Endodermal cell (in vitro differentiated cells): ENCODE data around the gene KCNQ1. TPM values are rescaled to one million over a fixed set of nuclear protein-coding genes. Genes with fewer than 3 reads are reported as not detected.

Source experiments
- DNase-seq: peaks from one replicate; pipeline ENCODE4 v3.0.0-alpha.2; 2017
- H3K27ac ChIP-seq: 2 replicates; pipeline ENCODE4 v1.5.1; 2013; ENCODE audit warnings: mild to moderate bottlenecking, low read depth, low read length, moderate library complexity
- H3K27me3 ChIP-seq: 2 replicates; pipeline ENCODE4 v1.6.1; 2013; ENCODE audit warnings: mild to moderate bottlenecking, low read length, moderate library complexity; ENCODE audit not compliant: insufficient read depth, control insufficient read depth, poor library complexity, severe bottlenecking
- H3K36me3 ChIP-seq: 2 replicates; pipeline ENCODE4 v1.7.0; 2013; ENCODE audit warnings: mild to moderate bottlenecking, low read length, moderate library complexity; ENCODE audit not compliant: control insufficient read depth, insufficient read depth
- H3K4me1 ChIP-seq: one replicate; pipeline ENCODE4 v1.7.0; 2013; ENCODE audit warnings: low read length; ENCODE audit not compliant: control insufficient read depth, insufficient read depth
- H3K4me3 ChIP-seq: 2 replicates; pipeline ENCODE4 v1.5.1; 2013; ENCODE audit warnings: mild to moderate bottlenecking, low read length, moderate library complexity
- H3K9ac ChIP-seq: 2 replicates; pipeline ENCODE4 v1.6.1; 2013; ENCODE audit warnings: mild to moderate bottlenecking, low read length, moderate library complexity; ENCODE audit not compliant: poor library complexity, severe bottlenecking; ENCODE audit errors: extremely low read depth
- H3K9me3 ChIP-seq: 2 replicates; pipeline ENCODE4 v1.6.1; 2013; ENCODE audit warnings: mild to moderate bottlenecking, low read length, moderate library complexity; ENCODE audit not compliant: control insufficient read depth
- H3K27ac Mint-ChIP-seq: 2 replicates; pipeline ENCODE4 v1.8.0; 2020; ENCODE audit warnings: mixed read lengths
- H3K27me3 Mint-ChIP-seq: 2 replicates; pipeline ENCODE4 v1.8.0; 2021; ENCODE audit warnings: mild to moderate bottlenecking, mixed read lengths; ENCODE audit not compliant: insufficient read depth
- H3K36me3 Mint-ChIP-seq: 2 replicates; pipeline ENCODE4 v1.8.0; 2020; ENCODE audit warnings: low read depth, mixed read lengths
- H3K4me1 Mint-ChIP-seq: 2 replicates; pipeline ENCODE4 v1.8.0; 2020; ENCODE audit warnings: mixed read lengths
- H3K4me3 Mint-ChIP-seq: 2 replicates; pipeline ENCODE4 v1.8.0; 2020; ENCODE audit warnings: mild to moderate bottlenecking, moderate library complexity, mixed read lengths
- H3K9me3 Mint-ChIP-seq: 2 replicates; pipeline ENCODE4 v1.8.0; 2020; ENCODE audit warnings: mild to moderate bottlenecking, mixed read lengths
- WGBS, 2 experiments: methylation state at CpG; one replicate each; pipeline versions ENCODE4 v1.1.5 to v1.1.7; 2013; ENCODE audit warnings: missing lambda C conversion rate in 2 of 2, mixed read lengths in 1 of 2; ENCODE audit not compliant: insufficient coverage in 1 of 2, insufficient read length in 1 of 2; 5-methylcytosine and 5-hydroxymethylcytosine counted together
- long read RNA-seq, 4 experiments: library from polyadenylated mRNA in 2 of 4; library from RNA in 1 of 4; library from capped mRNA in 1 of 4; stranded (forward) in 3 of 4; unstranded in 1 of 4; transcript quantifications; one replicate each; pipeline ENCODE4 v2.0.0, GENCODE V29; 2020 to 2021; ENCODE audit warnings: inconsistent platforms in 1 of 4
- polyA plus RNA-seq, 2 experiments: library from polyadenylated mRNA; stranded (reverse); fragments of 50-300 nt; gene quantifications; one replicate each; pipeline ENCODE4 v1.2.3, GENCODE V29; 2013
- total RNA-seq, 2 donors: library from RNA; stranded (reverse); fragmentation: NEBNext Ultra II Directional in 1 of 2; extraction: Animal tissue kit (Norgen Biotek cat#: 25700) in 1 of 2; gene quantifications; 2 replicates in 1 of 2; 3 replicates in 1 of 2; pipeline ENCODE4 v1.2.1, GENCODE V29; 2021
- TF ChIP-seq, protein P1 (sequence below): fragments of 200-600 bp; sonication (generic); conservative IDR thresholded peaks from 2 replicates; pipeline ENCODE4 v1.5.0; 2021; ENCODE audit warnings: antibody characterized with exemption, mild to moderate bottlenecking

KCNQ1 gene, protein sequence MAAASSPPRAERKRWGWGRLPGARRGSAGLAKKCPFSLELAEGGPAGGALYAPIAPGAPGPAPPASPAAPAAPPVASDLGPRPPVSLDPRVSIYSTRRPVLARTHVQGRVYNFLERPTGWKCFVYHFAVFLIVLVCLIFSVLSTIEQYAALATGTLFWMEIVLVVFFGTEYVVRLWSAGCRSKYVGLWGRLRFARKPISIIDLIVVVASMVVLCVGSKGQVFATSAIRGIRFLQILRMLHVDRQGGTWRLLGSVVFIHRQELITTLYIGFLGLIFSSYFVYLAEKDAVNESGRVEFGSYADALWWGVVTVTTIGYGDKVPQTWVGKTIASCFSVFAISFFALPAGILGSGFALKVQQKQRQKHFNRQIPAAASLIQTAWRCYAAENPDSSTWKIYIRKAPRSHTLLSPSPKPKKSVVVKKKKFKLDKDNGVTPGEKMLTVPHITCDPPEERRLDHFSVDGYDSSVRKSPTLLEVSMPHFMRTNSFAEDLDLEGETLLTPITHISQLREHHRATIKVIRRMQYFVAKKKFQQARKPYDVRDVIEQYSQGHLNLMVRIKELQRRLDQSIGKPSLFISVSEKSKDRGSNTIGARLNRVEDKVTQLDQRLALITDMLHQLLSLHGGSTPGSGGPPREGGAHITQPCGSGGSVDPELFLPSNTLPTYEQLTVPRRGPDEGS
- total RNA-seq, result 1 to 10 TPM; 1.8 to 3.5 TPM
- polyA plus RNA-seq (2013, experiment 1 of 2), result 1.0 TPM
- 0.46 TPM for polyA plus RNA-seq (2013, experiment 2 of 2)
- long read RNA-seq, experiment 1, result 0 reads
- long read RNA-seq, experiment 2, partial matches to known transcripts, result 0 of 7 reads
- long read RNA-seq, experiment 2, other reads (novel, unspliced or antisense), result 3 of 7 reads
- long read RNA-seq, experiment 3, partial matches to known transcripts, result 2 of 6 reads
- long read RNA-seq, experiment 3, other reads (novel, unspliced or antisense), result 4 of 6 reads
- long read RNA-seq, experiment 4, result 0 reads

DNA sequence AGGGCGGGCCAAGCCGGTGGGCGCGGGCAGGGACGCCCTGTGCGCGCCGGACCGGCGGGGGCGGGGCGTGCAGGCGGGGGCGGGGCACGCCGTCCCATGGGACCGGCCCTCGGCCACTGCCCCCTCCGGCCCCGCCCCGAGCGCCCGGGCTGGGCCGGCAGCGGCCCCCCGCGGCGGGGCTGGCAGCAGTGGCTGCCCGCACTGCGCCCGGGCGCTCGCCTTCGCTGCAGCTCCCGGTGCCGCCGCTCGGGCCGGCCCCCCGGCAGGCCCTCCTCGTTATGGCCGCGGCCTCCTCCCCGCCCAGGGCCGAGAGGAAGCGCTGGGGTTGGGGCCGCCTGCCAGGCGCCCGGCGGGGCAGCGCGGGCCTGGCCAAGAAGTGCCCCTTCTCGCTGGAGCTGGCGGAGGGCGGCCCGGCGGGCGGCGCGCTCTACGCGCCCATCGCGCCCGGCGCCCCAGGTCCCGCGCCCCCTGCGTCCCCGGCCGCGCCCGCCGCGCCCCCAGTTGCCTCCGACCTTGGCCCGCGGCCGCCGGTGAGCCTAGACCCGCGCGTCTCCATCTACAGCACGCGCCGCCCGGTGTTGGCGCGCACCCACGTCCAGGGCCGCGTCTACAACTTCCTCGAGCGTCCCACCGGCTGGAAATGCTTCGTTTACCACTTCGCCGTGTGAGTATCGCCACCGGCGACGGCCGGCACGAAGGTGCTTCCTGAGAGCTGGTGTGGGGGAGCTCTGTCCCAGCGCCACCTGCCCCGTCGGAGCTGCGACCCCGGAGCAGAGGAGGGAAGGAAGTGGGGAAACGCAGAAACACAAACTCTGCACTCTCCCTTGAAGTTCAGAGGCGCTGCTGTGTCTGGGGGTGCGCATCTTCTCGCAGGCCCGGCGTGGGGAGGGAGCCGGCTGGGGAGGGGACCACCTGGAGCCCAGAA, at the start of gene KCNQ1:
Gene KCNQ1 (plus strand): TSS at position 188 of the 925 bp plus-strand sequence. CDS start 91 bp downstream, at position 279.
- WGBS, 2 experiments, result 5 to 6% methylated on average over 27 to 114 of the region's 116 CpGs
- H3K27me3 ChIP-seq, result peaks cover 92% of the 10 kb centered on the region
- H3K4me3 Mint-ChIP-seq, result peak within 1 kb of the TSS; percentile 57

DNA sequence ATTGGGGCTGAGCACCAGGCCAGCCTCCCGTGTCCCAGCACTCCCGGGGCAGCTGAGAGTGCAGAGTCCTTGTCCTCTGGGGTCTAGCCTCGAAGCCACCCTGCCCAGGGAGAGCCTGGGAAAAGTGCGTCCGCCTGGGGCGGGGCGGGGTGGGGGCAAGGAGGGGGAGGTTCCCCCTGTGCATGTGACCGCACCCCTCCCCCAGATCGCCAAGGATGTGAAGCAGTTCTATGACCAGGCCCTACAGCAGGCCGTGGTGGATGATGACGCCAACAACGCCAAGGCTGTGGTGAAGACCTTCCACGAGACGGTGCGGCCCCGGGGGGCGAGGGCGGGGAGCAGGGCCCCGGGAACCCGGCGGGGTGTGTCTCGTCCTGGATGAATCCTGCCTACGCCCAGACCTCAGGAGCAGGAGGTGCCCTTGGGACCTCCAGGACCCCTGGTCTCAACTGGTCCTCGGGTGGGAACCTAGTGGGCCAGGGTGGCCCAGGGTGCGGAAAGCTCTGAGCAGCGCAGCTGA, 49.5 kb upstream of the KCNQ1 start:
- no peaks in the 10 kb centered on the region for H3K9me3 Mint-ChIP-seq
- no peak overlapping the region for H3K4me3 Mint-ChIP-seq
- no peak overlapping the region for H3K4me3 ChIP-seq
- peaks cover 19% of the 10 kb centered on the region for H3K36me3 Mint-ChIP-seq
- H3K4me1 ChIP-seq, result no peaks in the 10 kb centered on the region
- H3K27ac ChIP-seq, result no peak overlapping the region
- H3K27me3 ChIP-seq, result no peaks in the 10 kb centered on the region
- TF ChIP-seq, protein P1, sequence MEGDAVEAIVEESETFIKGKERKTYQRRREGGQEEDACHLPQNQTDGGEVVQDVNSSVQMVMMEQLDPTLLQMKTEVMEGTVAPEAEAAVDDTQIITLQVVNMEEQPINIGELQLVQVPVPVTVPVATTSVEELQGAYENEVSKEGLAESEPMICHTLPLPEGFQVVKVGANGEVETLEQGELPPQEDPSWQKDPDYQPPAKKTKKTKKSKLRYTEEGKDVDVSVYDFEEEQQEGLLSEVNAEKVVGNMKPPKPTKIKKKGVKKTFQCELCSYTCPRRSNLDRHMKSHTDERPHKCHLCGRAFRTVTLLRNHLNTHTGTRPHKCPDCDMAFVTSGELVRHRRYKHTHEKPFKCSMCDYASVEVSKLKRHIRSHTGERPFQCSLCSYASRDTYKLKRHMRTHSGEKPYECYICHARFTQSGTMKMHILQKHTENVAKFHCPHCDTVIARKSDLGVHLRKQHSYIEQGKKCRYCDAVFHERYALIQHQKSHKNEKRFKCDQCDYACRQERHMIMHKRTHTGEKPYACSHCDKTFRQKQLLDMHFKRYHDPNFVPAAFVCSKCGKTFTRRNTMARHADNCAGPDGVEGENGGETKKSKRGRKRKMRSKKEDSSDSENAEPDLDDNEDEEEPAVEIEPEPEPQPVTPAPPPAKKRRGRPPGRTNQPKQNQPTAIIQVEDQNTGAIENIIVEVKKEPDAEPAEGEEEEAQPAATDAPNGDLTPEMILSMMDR, result no peak
- no peaks in the 10 kb centered on the region for H3K27me3 Mint-ChIP-seq
- H3K4me1 Mint-ChIP-seq, result no peaks in the 10 kb centered on the region
- H3K9me3 ChIP-seq, result no peaks in the 10 kb centered on the region
- H3K9ac ChIP-seq, result no peak overlapping the region
- H3K36me3 ChIP-seq, result peaks cover 25% of the 10 kb centered on the region
- DNase-seq, result no peak
- no peak overlapping the region for H3K27ac Mint-ChIP-seq
- WGBS, 2 experiments, result 96 to 98% methylated on average over 22 to 26 of the region's 26 CpGs

More for the DNA sequence above, at the start of gene KCNQ1:
- no peaks in the 10 kb centered on the region for H3K4me1 ChIP-seq
- TF ChIP-seq, protein P1, result no peak
- Mint-ChIP-seq H3K4me1 (no peaks in the 10 kb centered on the region), H3K27me3 (peaks cover 87% of the 10 kb centered on the region), H3K9me3 (peaks cover 4% of the 10 kb centered on the region), H3K36me3 (no peaks in the 10 kb centered on the region), H3K27ac (no peak within 1 kb of the TSS)
- H3K9ac ChIP-seq, result no peak within 1 kb of the TSS
- peaks cover 9% of the 10 kb centered on the region for H3K9me3 ChIP-seq
- H3K36me3 ChIP-seq, result no peaks in the 10 kb centered on the region
- no peak within 1 kb of the TSS for H3K27ac ChIP-seq
- H3K4me3 ChIP-seq, result no peak within 1 kb of the TSS
- no peak for DNase-seq
